CD4-positive, alpha-beta T cell treated with Interleukin-4 for 1 hour (primary cell): ENCODE measurements around the gene ANKRD29.

Source experiments
- DNase-seq, 2 donors: peaks; one replicate each; pipeline ENCODE4 v3.0.0-alpha.2; 2020 to 2022

The ANKRD29 gene

GRCh38 chr18:23683671-23684070 is 21.0 kb upstream of the ANKRD29 start:
- no peak for DNase-seq

DNA sequence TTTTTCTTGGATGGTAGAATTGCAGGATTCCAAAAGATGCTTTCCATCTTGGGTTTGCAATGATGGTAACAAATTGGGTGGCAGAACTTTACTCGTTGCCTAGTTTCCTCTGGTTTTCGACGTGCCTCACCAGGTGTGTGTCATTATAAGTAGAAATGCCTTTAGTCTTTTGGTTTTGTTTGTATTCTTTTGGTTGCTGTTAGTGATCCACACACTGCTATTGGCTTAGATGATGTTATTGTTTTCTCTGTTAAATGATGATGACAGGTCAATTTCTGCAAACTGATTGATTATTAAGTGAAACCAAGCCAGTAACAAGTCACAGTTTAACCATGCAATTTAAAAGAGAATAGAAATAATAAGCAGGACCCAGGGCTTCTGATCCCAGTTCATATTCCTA is 20.4 kb upstream of the ANKRD29 start:
- no peak for DNase-seq

DNA sequence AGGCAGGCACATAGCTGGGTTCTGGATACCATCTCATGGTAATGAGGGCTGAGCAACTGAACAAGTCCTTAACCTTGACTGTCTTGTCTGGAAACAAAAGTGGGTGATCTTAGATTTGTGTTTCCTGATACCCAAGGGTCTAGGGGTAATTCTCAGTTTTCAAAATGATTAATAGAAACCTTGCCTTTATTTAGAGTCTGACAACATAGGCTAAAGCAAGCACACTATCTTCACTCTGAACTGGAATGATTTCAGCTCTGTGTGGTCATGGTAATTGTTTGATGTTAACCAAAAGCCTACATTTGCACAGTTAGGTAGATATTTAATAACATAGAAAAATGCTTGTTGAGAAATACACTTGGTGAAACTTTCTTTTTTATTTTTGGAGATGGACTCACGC is 19.8 kb upstream of the ANKRD29 start:
- no peak for DNase-seq

DNA sequence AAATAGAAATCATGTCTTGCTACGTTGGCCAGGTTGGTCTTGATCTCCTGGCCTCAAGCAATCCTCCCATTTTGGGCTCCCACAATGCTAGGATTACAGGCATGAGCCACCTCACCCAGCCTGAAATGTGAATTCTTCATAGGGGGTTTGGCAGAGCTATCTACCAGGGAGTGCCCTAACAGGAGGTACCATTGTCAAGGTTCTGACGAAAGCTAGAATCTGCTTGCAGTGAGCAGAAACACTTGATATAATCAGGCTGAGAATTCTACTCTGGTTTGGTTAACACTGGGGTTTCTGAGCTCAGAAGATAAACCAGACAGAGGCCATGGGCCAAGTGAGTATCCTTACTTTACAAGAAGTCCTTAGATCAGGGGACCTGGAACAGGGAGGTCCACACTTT is 19.3 kb upstream of the ANKRD29 start:
- DNase-seq, result no peak

GRCh38 chr18:23675896-23676295 is 13.2 kb upstream of the ANKRD29 start:
- no peak for DNase-seq

GRCh38 chr18:23675236-23675635 is 12.5 kb upstream of the ANKRD29 start:
- no peak for DNase-seq

- no peak for DNase-seq
Measured at GRCh38 chr18:23673725-23674124, 11.0 kb upstream of the ANKRD29 start.

- no peak for DNase-seq
Measured at GRCh38 chr18:23671564-23671963, 8.9 kb upstream of the ANKRD29 start.

DNA sequence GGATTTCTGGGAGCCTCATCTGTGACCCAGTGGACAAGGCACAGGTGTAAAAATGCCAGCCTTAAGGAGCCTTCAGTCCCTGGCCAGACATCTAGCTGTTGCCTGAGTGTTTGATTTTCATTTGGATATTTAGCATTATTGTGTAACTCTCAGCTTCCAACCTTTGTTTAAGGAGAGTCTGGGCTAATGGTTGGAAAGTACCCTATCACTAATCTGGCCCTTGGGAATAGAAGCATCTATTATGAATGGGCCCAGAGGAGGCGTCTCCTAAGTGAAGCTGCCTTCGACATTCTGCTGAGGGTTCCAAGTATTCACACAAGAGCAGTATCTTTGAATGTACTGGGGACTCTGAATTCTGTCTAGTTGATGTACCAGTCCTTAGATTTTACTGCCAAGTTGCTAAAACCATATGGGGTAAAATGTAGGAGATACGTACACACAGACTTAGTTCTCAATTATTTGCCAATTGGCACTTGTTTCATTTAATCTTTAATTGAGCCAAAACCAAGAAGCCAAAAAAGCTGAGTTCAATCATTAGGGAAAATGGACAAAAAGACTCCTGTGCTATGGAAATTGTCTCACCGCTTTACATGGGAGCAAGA is 7.2 kb upstream of the ANKRD29 start:
- no peak for DNase-seq

DNA sequence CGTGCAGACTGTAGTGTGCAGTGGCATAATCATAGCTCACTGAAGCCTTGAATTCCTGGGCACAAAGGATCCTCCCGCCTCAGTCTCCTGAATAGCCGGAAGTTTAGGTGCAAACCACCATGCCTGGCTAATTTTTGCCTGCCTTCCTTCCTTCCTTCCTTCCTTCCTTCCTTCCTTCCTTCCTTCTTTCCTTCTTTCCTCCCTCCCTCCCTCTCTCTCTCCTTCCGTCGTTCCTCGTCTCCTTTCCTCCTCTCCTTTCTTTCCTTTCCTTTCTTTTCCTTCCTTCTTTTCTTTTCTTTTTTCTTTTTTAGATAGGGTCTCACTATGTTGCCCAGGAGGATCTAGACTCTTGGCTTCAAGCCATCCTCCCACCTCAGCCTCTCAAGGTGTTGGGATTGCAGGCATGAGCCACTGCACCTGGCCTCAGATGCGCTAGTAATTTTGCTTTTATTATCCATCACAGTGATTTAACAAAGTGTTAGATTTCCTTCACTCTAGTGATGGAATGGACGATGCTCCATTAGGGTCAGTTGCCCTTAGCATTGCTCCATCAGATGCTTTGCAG is 6.6 kb upstream of the ANKRD29 start:
- DNase-seq, result no peak

DNA sequence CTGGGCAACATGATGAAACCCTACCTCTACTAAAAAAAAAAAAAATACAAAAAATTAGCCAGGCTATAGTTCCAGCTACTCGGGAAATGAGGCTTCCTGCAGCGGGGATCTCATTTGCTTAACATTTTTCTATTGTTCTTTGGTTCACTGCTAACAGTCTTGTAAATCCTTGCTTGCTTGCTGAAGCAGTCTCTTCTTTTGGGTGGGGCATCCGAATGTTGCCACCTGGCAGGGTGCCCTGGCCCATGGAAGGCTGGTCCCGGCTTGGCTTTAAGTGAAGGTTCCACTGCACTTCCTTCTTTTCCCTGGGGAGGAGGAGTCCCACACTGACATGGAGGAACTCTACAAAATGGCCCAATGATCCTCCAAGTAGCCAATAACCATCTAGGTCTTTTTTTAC is 6.0 kb upstream of the ANKRD29 start:
- DNase-seq, result no peak

GRCh38 chr18:23667114-23667513 is 4.4 kb upstream of the ANKRD29 start:
- DNase-seq, result no peak

GRCh38 chr18:23664674-23665073 is 2.0 kb upstream of the ANKRD29 start:
- DNase-seq, result no peak

DNA sequence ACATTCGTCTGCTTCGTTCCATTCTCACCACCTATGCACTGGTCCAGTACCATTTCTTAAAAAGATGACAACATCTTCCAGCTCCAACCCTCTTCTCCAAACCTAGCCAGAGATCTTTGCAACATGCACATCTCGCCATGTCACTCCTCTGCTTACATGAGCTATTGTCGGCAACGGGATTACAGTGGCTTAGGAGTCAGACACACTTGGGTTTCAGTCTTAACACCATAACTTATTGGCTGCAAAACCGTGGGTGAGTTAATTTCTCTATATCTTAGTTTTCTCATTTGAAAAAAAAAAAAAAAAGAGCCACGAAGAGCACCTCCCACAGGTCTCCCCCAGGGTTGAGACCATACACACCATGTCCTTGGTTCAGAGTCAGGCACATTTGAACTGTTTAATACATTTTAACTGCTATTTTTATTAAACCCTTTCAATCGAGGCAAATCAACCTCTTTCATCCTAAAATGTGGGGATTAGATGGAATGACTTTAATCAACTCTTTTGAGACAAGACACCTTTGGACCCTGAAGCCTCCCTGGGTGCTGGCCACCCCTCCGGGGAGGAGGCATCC is 889 bp downstream of the ANKRD29 start:
- DNase-seq, result peak in 1 of 2 donors; percentile 1

DNA sequence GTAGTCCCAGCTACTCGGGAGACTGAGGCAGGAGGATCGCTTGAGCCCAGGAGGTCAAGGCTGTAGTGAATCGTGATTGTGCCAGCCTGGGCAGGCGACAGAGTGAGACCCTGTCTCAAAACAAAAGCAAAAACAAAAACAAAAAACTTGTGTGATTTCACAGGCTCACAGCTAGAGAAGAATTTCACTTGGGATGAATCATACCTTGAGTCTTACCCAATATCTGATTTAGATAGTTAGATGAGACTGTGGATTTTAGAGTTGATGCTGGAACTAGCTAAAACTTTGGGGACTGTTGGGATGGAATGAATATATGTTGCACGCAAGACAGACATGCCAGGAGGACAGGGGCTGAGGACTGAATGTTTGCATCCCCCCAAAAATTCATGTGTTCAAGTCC is 4.4 kb downstream of the ANKRD29 start:
- no peak for DNase-seq

- DNase-seq, result no peak
Measured at GRCh38 chr18:23652232-23652631, 10.5 kb downstream of the ANKRD29 start.

- DNase-seq, result no peak
Measured at GRCh38 chr18:23650968-23651927, 11.5 kb downstream of the ANKRD29 start.

DNA sequence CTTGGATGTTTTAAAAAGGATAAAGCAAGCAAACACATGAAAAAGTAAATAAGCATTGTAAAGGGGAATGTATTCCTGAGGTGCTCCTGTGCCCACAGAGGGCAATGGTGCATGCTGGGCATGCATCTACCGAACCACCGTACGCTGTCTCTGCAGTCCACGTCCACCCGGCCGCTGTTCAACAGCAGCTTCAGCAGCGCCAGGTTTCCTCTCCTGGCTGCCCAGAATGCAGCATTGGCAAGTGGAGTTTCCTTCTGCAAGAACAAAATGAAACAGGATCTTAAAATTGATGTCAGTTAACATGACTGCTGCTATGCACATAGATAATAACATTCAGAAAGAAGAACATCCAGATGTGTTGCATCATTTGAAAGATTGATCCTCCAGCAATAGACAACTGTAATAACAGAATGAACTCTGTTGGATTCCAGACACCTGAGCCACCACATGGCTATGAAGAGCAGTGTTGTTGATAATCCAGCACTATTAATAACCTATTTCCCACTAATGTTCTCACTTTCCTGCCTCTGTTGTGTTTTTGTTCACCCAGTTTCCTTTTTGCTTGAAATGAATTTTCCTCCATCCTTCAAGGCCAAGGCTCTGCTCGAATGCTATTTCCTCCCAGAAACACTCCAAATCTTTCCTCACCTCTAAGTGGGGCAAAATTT is 13.6 kb downstream of the ANKRD29 start:
- no peak for DNase-seq

GRCh38 chr18:23648456-23648855 is 14.3 kb downstream of the ANKRD29 start:
- no peak for DNase-seq

- DNase-seq, result no peak
Measured at GRCh38 chr18:23646282-23646681, 16.4 kb downstream of the ANKRD29 start.

- DNase-seq, result no peak
Measured at GRCh38 chr18:23645568-23646175, 17.0 kb downstream of the ANKRD29 start.

GRCh38 chr18:23643815-23644490 is 18.8 kb downstream of the ANKRD29 start:
- DNase-seq, result no peak
